A549 (cell line): ENCODE measurements around the gene TMPRSS4. TPM values are rescaled to one million over a fixed set of nuclear protein-coding genes. Genes with fewer than 3 reads are reported as not detected.

ENCODE experiments used
- ATAC-seq, 2 experiments: fragments of 200-7000 bp in 1 of 2; fragments of >200 bp in 1 of 2; cut with Nextera tagmentation in 1 of 2; cut with Tn5 transposase in 1 of 2; 3 replicates each; pipeline versions ENCODE4 v1.8.0 to v1.9.1; 2018 to 2020; ENCODE audit warnings: mild to moderate bottlenecking in 1 of 2, moderate library complexity in 1 of 2
- CTCF ChIA-PET: fragments of 300-600 bp; sonication (Branson Sonifier 250); formaldehyde crosslinking; extraction: SDS; loops from one replicate; lab custom pipeline; 2021; ENCODE audit warnings: antibody characterized with exemption, inconsistent platforms; lab: Yijun Ruan, JAX
- POLR2A ChIA-PET: fragments of 350-600 bp; formaldehyde crosslinking; extraction: SDS; loops from one replicate; lab custom pipeline; 2021; ENCODE audit warnings: antibody characterized with exemption, inconsistent platforms; lab: Yijun Ruan, JAX
- DNase-seq, 2 experiments: peaks; one replicate each; pipeline versions ENCODE4 v3.0.0 to v3.0.0-alpha.2; 2011 to 2016; ENCODE audit warnings: low read depth in 1 of 2, low spot score in 1 of 2
- FAIRE-seq: peaks from 2 replicates; lab custom pipeline; 2011; peaks lifted over from hg19 to GRCh38; lab: Jason Lieb, UNC
- H3K27ac ChIP-seq, 2 experiments: fragments of >200 bp; sonication (Bioruptor Twin); formaldehyde crosslinking; 3 replicates each; pipeline ENCODE4 v1.5.1; 2016 to 2017
- H3K4me1 ChIP-seq: fragments of >200 bp; sonication (Bioruptor Twin); formaldehyde crosslinking; 3 replicates; pipeline ENCODE4 v1.6.1; 2016
- H3K4me2 ChIP-seq: fragments of >200 bp; sonication (Bioruptor Twin); formaldehyde crosslinking; 3 replicates; pipeline ENCODE4 v1.6.1; 2016
- H3K4me3 ChIP-seq: fragments of >200 bp; sonication (Bioruptor Twin); formaldehyde crosslinking; 3 replicates; pipeline ENCODE4 v1.5.1; 2016
- H3K9me3 ChIP-seq: fragments of >200 bp; sonication (Bioruptor Twin); formaldehyde crosslinking; 3 replicates; pipeline ENCODE4 v1.6.1; 2016
- BHLHE40 ChIP-seq: IDR thresholded peaks from 2 replicates; pipeline ENCODE4 v1.6.1; 2012; ENCODE audit warnings: low read depth, low read length, inconsistent platforms
- CBX8 ChIP-seq: fragments of 200-600 bp; sonication (generic); IDR thresholded peaks from 2 replicates; pipeline ENCODE4 v1.6.1; 2016
- CHD4 ChIP-seq: fragments of 200-600 bp; sonication (generic); IDR thresholded peaks from 2 replicates; pipeline ENCODE4 v1.6.1; 2016; ENCODE audit warnings: antibody characterized with exemption, mild to moderate bottlenecking, borderline replicate concordance
- E2F6 ChIP-seq: IDR thresholded peaks from 2 replicates; pipeline ENCODE4 v1.6.1; 2012; ENCODE audit warnings: low read depth, borderline replicate concordance
- FOXS1 ChIP-seq: fragments of 250-450 bp; sonication (Bioruptor Pico); IDR thresholded peaks from 2 replicates; pipeline ENCODE4 v1.5.0; 2020; ENCODE audit warnings: mild to moderate bottlenecking, moderate library complexity
- HDAC2 ChIP-seq: fragments of 200-600 bp; sonication (generic); IDR thresholded peaks from 2 replicates; pipeline ENCODE4 v1.6.1; 2016
- HOXA7 ChIP-seq: fragments of 250-450 bp; sonication (Bioruptor Pico); IDR thresholded peaks from 2 replicates; pipeline ENCODE4 v1.5.0; 2020; ENCODE audit warnings: mild to moderate bottlenecking, moderate library complexity
- JUNB ChIP-seq: fragments of >200 bp; sonication (Bioruptor Twin); formaldehyde crosslinking; IDR thresholded peaks from 2 replicates; pipeline ENCODE4 v1.6.1; 2016
- KDM1A ChIP-seq: fragments of 200-600 bp; sonication (generic); IDR thresholded peaks from 2 replicates; pipeline ENCODE4 v1.6.1; 2016; ENCODE audit warnings: low read depth, mild to moderate bottlenecking
- MAFK ChIP-seq: fragments of 450-650 bp; IDR thresholded peaks from 2 replicates; pipeline ENCODE4 v1.6.1; 2014; ENCODE audit not compliant: partially characterized antibody
- MYC ChIP-seq: IDR thresholded peaks from 2 replicates; pipeline ENCODE4 v1.6.1; 2012; ENCODE audit warnings: mild to moderate bottlenecking, inconsistent platforms, low read length, improper control_type of control experiment, borderline replicate concordance
- POLR2A ChIP-seq: IDR thresholded peaks from 2 replicates; pipeline ENCODE4 v1.6.1; 2012; ENCODE audit warnings: mild to moderate bottlenecking, low read length
- RCOR1 ChIP-seq: fragments of 150-350 bp; IDR thresholded peaks from 2 replicates; pipeline ENCODE4 v1.6.1; 2014; ENCODE audit warnings: antibody characterized with exemption, low read length, low read depth
- REST ChIP-seq: fragments of 200-600 bp; sonication (generic); IDR thresholded peaks from 2 replicates; pipeline ENCODE4 v1.6.1; 2016; ENCODE audit warnings: antibody characterized with exemption, mild to moderate bottlenecking, moderate library complexity
- SMC3 ChIP-seq: fragments of >200 bp; sonication (Bioruptor Twin); formaldehyde crosslinking; IDR thresholded peaks from 3 replicates; pipeline ENCODE4 v1.6.1; 2018; ENCODE audit warnings: inconsistent platforms
- TFCP2L1 ChIP-seq: fragments of 250-450 bp; sonication (Bioruptor Pico); IDR thresholded peaks from 2 replicates; pipeline ENCODE4 v1.5.0; 2021; ENCODE audit warnings: mild to moderate bottlenecking
- ZFP36 ChIP-seq: fragments of 450-650 bp; IDR thresholded peaks from 2 replicates; pipeline ENCODE4 v1.6.1; 2014; ENCODE audit warnings: borderline replicate concordance; ENCODE audit not compliant: partially characterized antibody
- WGBS: methylation state at CpG from one replicate; pipeline ENCODE4 v1.1.6; 2017; ENCODE audit errors: missing lambda C conversion rate; 5-methylcytosine and 5-hydroxymethylcytosine counted together
- polyA plus RNA-seq, 4 experiments: library from polyadenylated mRNA; depleted of rRNA in 3 of 4; stranded (reverse); fragments of >200 nt; fragmentation: RNase III in 1 of 4; extraction: RNeasy Plus Mini Kit Qiagen cat#74134 plus additional on column Dnase treatment in 1 of 4; gene quantifications; 2 replicates in 3 of 4; 3 replicates in 1 of 4; pipeline ENCODE4 v1.2.3, GENCODE V29; 2011 to 2017
- TF ChIP-seq, protein P1 (sequence below): fragments of 150-350 bp; IDR thresholded peaks from 2 replicates; pipeline ENCODE4 v1.6.1; 2014; ENCODE audit warnings: low read depth, mild to moderate bottlenecking, low read length
- TF ChIP-seq, protein P2 (sequence below): fragments of 450-650 bp; IDR thresholded peaks from 2 replicates; pipeline ENCODE4 v1.6.1; 2014; ENCODE audit warnings: antibody characterized with exemption

Gene TMPRSS4
- polyA plus RNA-seq, 2 of the 4 experiments (the other 2 are of a cell fraction): not detected

- no peak for FAIRE-seq
- no peak for TF ChIP-seq POLR2A
- no peak for TF ChIP-seq BHLHE40
- TF ChIP-seq, protein P1, sequence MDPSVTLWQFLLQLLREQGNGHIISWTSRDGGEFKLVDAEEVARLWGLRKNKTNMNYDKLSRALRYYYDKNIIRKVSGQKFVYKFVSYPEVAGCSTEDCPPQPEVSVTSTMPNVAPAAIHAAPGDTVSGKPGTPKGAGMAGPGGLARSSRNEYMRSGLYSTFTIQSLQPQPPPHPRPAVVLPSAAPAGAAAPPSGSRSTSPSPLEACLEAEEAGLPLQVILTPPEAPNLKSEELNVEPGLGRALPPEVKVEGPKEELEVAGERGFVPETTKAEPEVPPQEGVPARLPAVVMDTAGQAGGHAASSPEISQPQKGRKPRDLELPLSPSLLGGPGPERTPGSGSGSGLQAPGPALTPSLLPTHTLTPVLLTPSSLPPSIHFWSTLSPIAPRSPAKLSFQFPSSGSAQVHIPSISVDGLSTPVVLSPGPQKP: no peak
- TF ChIP-seq, all 56 proteins: peak for 0
- CTCF ChIA-PET: interaction anchor here (1.3 kb wide), 1 partner anchor 35 kb away, joined by 5 read pairs; no protein-coding TSS in a partner anchor
These were observed 11.1 kb downstream of the TMPRSS4 start for GRCh38 chr11:118087931-118088330.

DNA sequence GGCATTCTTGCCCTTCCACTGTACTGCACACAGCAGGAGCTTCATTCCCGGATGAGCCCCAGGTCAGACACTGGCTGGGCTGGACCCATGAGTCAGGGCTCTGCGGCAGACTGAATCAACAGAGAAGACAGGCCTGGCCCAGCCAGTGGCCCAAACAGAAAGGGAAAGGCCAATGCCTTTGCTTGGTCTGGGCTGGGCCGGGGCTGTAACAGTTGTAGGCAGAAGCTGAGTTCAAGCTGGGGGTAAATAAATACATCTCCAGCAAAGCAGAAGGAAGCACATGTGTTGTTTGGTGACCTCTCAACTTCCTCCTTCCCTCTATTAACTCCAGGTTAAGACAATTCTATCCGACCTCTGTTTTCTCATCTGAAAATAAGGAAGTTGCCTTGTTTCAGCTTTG is 11.7 kb downstream of the TMPRSS4 start:
- WGBS: 4% methylated on average over 4 of the region's 4 CpGs
- DNase-seq (no peak), ATAC-seq (no peak), FAIRE-seq (no peak)
- Histone ChIP-seq H3K4me1 (no peaks in the 10 kb centered on the region), H3K27ac (no peak overlapping the region), H3K4me2 (no peak overlapping the region), H3K9me3 (peaks cover 14% of the 10 kb centered on the region)
- CTCF ChIA-PET: interaction anchor here (1.3 kb wide), 2 partner anchors 9 to 35 kb away, joined by 3 to 5 read pairs; no protein-coding TSS in a partner anchor
- TF ChIP-seq HOXA7 (CRISPR knock-in tag) (no peak), CBX8 (no peak), POLR2A (no peak), RCOR1 (no peak), REST (no peak), E2F6 (no peak)
- TF ChIP-seq, protein P2, sequence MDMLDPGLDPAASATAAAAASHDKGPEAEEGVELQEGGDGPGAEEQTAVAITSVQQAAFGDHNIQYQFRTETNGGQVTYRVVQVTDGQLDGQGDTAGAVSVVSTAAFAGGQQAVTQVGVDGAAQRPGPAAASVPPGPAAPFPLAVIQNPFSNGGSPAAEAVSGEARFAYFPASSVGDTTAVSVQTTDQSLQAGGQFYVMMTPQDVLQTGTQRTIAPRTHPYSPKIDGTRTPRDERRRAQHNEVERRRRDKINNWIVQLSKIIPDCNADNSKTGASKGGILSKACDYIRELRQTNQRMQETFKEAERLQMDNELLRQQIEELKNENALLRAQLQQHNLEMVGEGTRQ: no peak
- TF ChIP-seq, all 56 proteins: peak for 0
- POLR2A ChIA-PET: no interaction called here
- H3K4me3 ChIP-seq: no peak overlapping the region

More at GRCh38 chr11:118087931-118088330, 11.1 kb downstream of the TMPRSS4 start:
- ATAC-seq (no peak), DNase-seq (no peak)
- POLR2A ChIA-PET: no interaction called here
- peaks cover 14% of the 10 kb centered on the region for H3K9me3 ChIP-seq
- WGBS: 24% methylated on average over 6 of the region's 6 CpGs
- no peak overlapping the region for H3K4me3 ChIP-seq
- no peaks in the 10 kb centered on the region for H3K4me1 ChIP-seq
- H3K4me2 ChIP-seq: no peak overlapping the region
- H3K27ac ChIP-seq: no peak overlapping the region

- Histone ChIP-seq H3K9me3 (peaks cover 14% of the 10 kb centered on the region), H3K4me1 (no peaks in the 10 kb centered on the region), H3K4me2 (no peak overlapping the region), H3K4me3 (no peak overlapping the region), H3K27ac (no peak overlapping the region)
- ATAC-seq (no peak), DNase-seq (no peak), FAIRE-seq (no peak)
- 55% methylated on average over 7 of the region's 7 CpGs for WGBS
- ChIA-PET POLR2A (no interaction called here), CTCF (interaction anchor here (1.0 to 1.5 kb wide), 3 partner anchors 12 to 108 kb away, joined by 3 to 4 read pairs (median 3); no protein-coding TSS in a partner anchor)
- TF ChIP-seq SMC3 (no peak), BHLHE40 (no peak), ZFP36 (no peak), TFCP2L1 (CRISPR knock-in tag) (no peak), RCOR1 (no peak), MYC (no peak), FOXS1 (CRISPR knock-in tag) (no peak), KDM1A (no peak), MAFK (no peak), JUNB (no peak), CHD4 (no peak), HDAC2 (no peak)
These were observed 13.8 kb downstream of the TMPRSS4 start for GRCh38 chr11:118090545-118091162.
